ENCODE results near the gene UGT2B17. TPM values are rescaled to one million over a fixed set of nuclear protein-coding genes. Genes with fewer than 3 reads are reported as not detected.
"Not testable (repeated sequence)": the region's sequence is repeated elsewhere in the genome, so short reads cannot be mapped to it uniquely, and the experiment has no call there.

The UGT2B17 gene
- total and polyA plus RNA-seq, 2 of the 13 experiments (the other 11 are each of a cell fraction or from before 2014, with no cell fraction given), result not detected

GRCh38 chr4:68576272-68577125 is at the start of gene UGT2B17 (continued):
- TF ChIP-seq, protein P1, sequence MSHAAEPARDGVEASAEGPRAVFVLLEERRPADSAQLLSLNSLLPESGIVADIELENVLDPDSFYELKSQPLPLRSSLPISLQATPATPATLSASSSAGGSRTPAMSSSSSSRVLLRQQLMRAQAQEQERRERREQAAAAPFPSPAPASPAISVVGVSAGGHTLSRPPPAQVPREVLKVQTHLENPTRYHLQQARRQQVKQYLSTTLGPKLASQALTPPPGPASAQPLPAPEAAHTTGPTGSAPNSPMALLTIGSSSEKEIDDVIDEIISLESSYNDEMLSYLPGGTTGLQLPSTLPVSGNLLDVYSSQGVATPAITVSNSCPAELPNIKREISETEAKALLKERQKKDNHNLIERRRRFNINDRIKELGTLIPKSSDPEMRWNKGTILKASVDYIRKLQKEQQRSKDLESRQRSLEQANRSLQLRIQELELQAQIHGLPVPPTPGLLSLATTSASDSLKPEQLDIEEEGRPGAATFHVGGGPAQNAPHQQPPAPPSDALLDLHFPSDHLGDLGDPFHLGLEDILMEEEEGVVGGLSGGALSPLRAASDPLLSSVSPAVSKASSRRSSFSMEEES (CRISPR knock-in tag; IDR thresholded peaks at IDR 0.05), result no peak
- TF ChIP-seq ZNF329 (CRISPR knock-in tag; IDR thresholded peaks at IDR 0.05; ENCODE audit: low read depth), result no peak

- ATAC-seq; H2AFZ ChIP-seq (ENCODE audit: low read length); FAIRE-seq; H3K4me2 ChIP-seq (ENCODE audit: low read depth, low read length); intact Hi-C loops (cut with micrococcal nuclease; ENCODE audit: unreplicated experiment); DNase-seq (ENCODE audit: low spot score); H3K27me3 ChIP-seq (ENCODE audit: control insufficient read depth in 1 of 2, insufficient read depth in 2 of 2, low read length in 2 of 2); H3K36me3 ChIP-seq (replicated peaks in 1 of 2; ENCODE audit: control insufficient read depth in 1 of 2, insufficient read depth in 2 of 2, low read length in 2 of 2); H3K9me3 ChIP-seq (ENCODE audit: low read length); BruUV-seq (replicated peaks); H3K27ac ChIP-seq (ENCODE audit: extremely low read length, insufficient read depth, low read length); POLR2A ChIA-PET; CTCF ChIA-PET (ENCODE audit: low intra/inter-chr PET ratio, low total read pairs); H4K20me1 ChIP-seq (ENCODE audit: insufficient read depth, low read length); H3K4me3 ChIP-seq (replicated peaks in 1 of 3; ENCODE audit: insufficient read depth in 1 of 3, low read depth in 2 of 3, low read length in 3 of 3); in situ Hi-C loops (cut with HindIII; ENCODE audit: extremely low pct_ligation_motif_present, low pct_unique_long_range_greater_than_20kb); H3K79me2 ChIP-seq (ENCODE audit: insufficient read depth, low read length); H3K9ac ChIP-seq (ENCODE audit: insufficient read depth, low read depth, low read length): not testable (repeated sequence)
- 100% methylated on average over 2 of the region's 2 CpGs for WGBS (ENCODE audit: low lambda C conversion rate)
- peaks cover 49% of the 10 kb centered on the region for H3K4me1 ChIP-seq (ENCODE audit: insufficient read depth, low read length)
These were observed 46.6 kb upstream of the UGT2B17 start for GRCh38 chr4:68622731-68623130.

DNA sequence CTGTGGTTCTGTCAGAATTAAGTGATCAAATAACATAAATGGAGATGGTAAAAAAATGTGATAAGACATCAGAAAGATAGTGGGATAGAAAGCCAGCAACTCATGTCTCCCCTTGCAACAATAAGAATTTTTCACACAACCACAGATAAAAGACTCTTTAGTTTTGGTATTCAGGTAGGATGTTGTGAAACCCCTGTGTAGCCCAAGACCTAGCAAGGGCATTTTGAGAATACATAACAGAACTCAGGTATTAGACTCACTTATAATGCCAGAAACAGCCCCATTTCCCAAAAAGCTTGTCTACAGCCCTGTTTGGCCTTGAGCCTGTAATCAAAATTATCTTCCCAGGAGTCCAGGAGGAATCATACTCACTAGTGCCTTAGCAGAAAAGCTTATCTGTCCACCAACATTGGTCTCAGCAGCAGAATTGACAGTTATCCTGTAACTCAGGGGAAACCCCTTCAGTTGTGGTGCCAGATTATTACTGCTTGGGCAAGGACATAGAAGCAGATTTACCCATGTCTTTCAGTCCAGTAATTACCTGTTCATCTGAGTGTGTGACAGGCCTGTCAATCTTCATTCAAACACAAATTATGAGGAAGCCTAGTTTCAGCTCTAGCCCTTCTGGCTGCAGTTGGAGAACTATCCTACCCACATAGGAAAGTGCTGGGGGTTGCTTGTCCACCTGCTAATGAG is 41.0 kb upstream of the UGT2B17 start:
- Histone ChIP-seq H2AFZ (ENCODE audit: low read length) (no peak overlapping the region), H3K9me3 (ENCODE audit: low read length) (no peaks in the 10 kb centered on the region), H3K9ac (ENCODE audit: insufficient read depth, low read depth, low read length) (no peak overlapping the region), H4K20me1 (ENCODE audit: insufficient read depth, low read length) (no peaks in the 10 kb centered on the region), H3K4me2 (ENCODE audit: low read depth, low read length) (no peak overlapping the region), H3K4me3 (replicated peaks in 1 of 3; ENCODE audit: insufficient read depth in 1 of 3, low read depth in 2 of 3, low read length in 3 of 3) (no peak overlapping the region), H3K36me3 (replicated peaks in 1 of 2; ENCODE audit: control insufficient read depth in 1 of 2, insufficient read depth in 2 of 2, low read length in 2 of 2) (no peaks in the 10 kb centered on the region), H3K27ac (ENCODE audit: extremely low read length, insufficient read depth, low read length) (no peak overlapping the region), H3K27me3 (ENCODE audit: control insufficient read depth in 1 of 2, insufficient read depth in 2 of 2, low read length in 2 of 2) (no peaks in the 10 kb centered on the region), H3K79me2 (ENCODE audit: insufficient read depth, low read length) (no peaks in the 10 kb centered on the region), H3K4me1 (ENCODE audit: insufficient read depth, low read length) (peaks cover 44% of the 10 kb centered on the region)
- DNase-seq (ENCODE audit: low spot score) (no peak), FAIRE-seq (no peak), ATAC-seq (no peak)
- in situ Hi-C loops (cut with HindIII; ENCODE audit: extremely low pct_ligation_motif_present, low pct_unique_long_range_greater_than_20kb), result no loop called here
- POLR2A ChIA-PET, result no interaction called here
- BruUV-seq (replicated peaks), result no TSS peak
- intact Hi-C loops (cut with micrococcal nuclease; ENCODE audit: unreplicated experiment), result no loop called here
- CTCF ChIA-PET (ENCODE audit: low intra/inter-chr PET ratio, low total read pairs), result no interaction called here
- no peak for TF ChIP-seq ZNF879 (CRISPR knock-in tag; IDR thresholded peaks at IDR 0.05)
- no peak for TF ChIP-seq FOXM1 (CRISPR knock-in tag; IDR thresholded peaks at IDR 0.05)
- TF ChIP-seq PBX3 (CRISPR knock-in tag; IDR thresholded peaks at IDR 0.05; ENCODE audit: borderline replicate concordance), result no peak
- TF ChIP-seq CSRNP2 (CRISPR knock-in tag; conservative IDR thresholded peaks at IDR 0.05; ENCODE audit: low read depth), result no peak
- no peak for TF ChIP-seq ZSCAN20 (CRISPR knock-in tag; IDR thresholded peaks at IDR 0.05; ENCODE audit: borderline replicate concordance)
- no peak for TF ChIP-seq ZNF839 (CRISPR knock-in tag; IDR thresholded peaks at IDR 0.05; ENCODE audit: borderline replicate concordance)
- no peak for TF ChIP-seq ZNF775 (CRISPR knock-in tag; IDR thresholded peaks at IDR 0.05; ENCODE audit: borderline replicate concordance)
- no peak for TF ChIP-seq ZEB1 (IDR thresholded peaks at IDR 0.05; ENCODE audit: insufficient replicate concordance, low read depth)

Measured in HepG2 (cell line).